Spleen (tissue), 11 donors: ENCODE measurements around the gene SLC28A3. TPM values are rescaled to one million over a fixed set of nuclear protein-coding genes. Genes with fewer than 3 reads are reported as not detected.

Experiments
- DNase-seq: peaks from one replicate; pipeline ENCODE4 v3.0.0-alpha.2; 2020
- H3K27ac ChIP-seq, 8 donors: fragments of 200-600 bp; sonication (generic) in 7 of 8; 1 replicate in 4 of 8; 2 replicates in 4 of 8; pipeline versions ENCODE4 v1.5.0 to v1.8.0; 2016 to 2021; ENCODE audit warnings: inconsistent platforms in 4 of 8, mild to moderate bottlenecking in 4 of 8, moderate library complexity in 1 of 8
- H3K27me3 ChIP-seq, 7 donors: fragments of 200-600 bp; sonication (generic) in 6 of 7; replicated peaks in 1 of 7; 1 replicate in 4 of 7; 2 replicates in 3 of 7; pipeline versions ENCODE4 v1.5.0 to v1.8.0; 2016 to 2021; ENCODE audit warnings: inconsistent platforms in 3 of 7, mild to moderate bottlenecking in 1 of 7
- H3K36me3 ChIP-seq, 6 donors: fragments of 200-600 bp; sonication (generic) in 5 of 6; 1 replicate in 4 of 6; 2 replicates in 2 of 6; pipeline versions ENCODE4 v1.5.0 to v1.8.0; 2016 to 2021; ENCODE audit warnings: inconsistent platforms in 2 of 6
- H3K4me1 ChIP-seq, 6 donors: fragments of 200-600 bp; sonication (generic) in 5 of 6; 1 replicate in 3 of 6; 2 replicates in 3 of 6; pipeline versions ENCODE4 v1.5.0 to v1.8.0; 2016 to 2021; ENCODE audit warnings: inconsistent platforms in 3 of 6
- H3K4me3 ChIP-seq, 8 donors: fragments of 200-600 bp; sonication (generic) in 7 of 8; 1 replicate in 4 of 8; 2 replicates in 4 of 8; pipeline versions ENCODE4 v1.5.0 to v1.8.0; 2016 to 2021; ENCODE audit warnings: inconsistent platforms in 4 of 8, mild to moderate bottlenecking in 4 of 8, moderate library complexity in 2 of 8
- H3K9me3 ChIP-seq, 8 donors: fragments of 200-600 bp; sonication (generic) in 7 of 8; 1 replicate in 4 of 8; 2 replicates in 4 of 8; pipeline versions ENCODE4 v1.5.0 to v1.8.0; 2016 to 2021; ENCODE audit warnings: inconsistent platforms in 4 of 8
- CTCF ChIP-seq, 11 experiments: fragments of 200-600 bp in 7 of 11; fragments of 450-650 bp in 4 of 11; sonication (generic) in 4 of 11; IDR thresholded peaks in 8 of 11; conservative IDR thresholded peaks in 3 of 11; 1 replicate in 7 of 11; 2 replicates in 4 of 11; pipeline versions ENCODE4 v1.4.0 to v1.8.0; 2016 to 2021; ENCODE audit warnings: antibody characterized with exemption in 11 of 11, inconsistent platforms in 4 of 11, mild to moderate bottlenecking in 1 of 11
- POLR2A ChIP-seq, 3 donors: fragments of 450-650 bp; IDR thresholded peaks; one replicate each; pipeline ENCODE4 v1.5.1; 2017; ENCODE audit warnings: antibody characterized with exemption in 3 of 3, mild to moderate bottlenecking in 1 of 3
- POLR2AphosphoS5 ChIP-seq, 3 donors: sonication (generic); formaldehyde crosslinking; IDR thresholded peaks; one replicate each; pipeline ENCODE4 v1.5.1; 2017; ENCODE audit warnings: antibody characterized with exemption in 3 of 3
- WGBS, 5 donors: extraction: QIAGEN DNeasy Blood & Tissue Kit in 3 of 5; methylation state at CpG; one replicate each; pipeline versions ENCODE4 v1.1.5 to v1.1.7; 2013 to 2018; 5-methylcytosine and 5-hydroxymethylcytosine counted together
- intact Hi-C: fragments of 100-400 bp; cut with DNase I; formaldehyde crosslinking; loops from one replicate; pipeline ENCODE4 v1.15.0; 2023; ENCODE audit warnings: low total_unique reads
- polyA plus RNA-seq, 3 donors: library from polyadenylated mRNA; stranded (reverse); fragments of 200-250 nt; gene quantifications; one replicate each; pipeline ENCODE4 v1.2.1, GENCODE V29; 2013
- total RNA-seq, 7 donors: library from RNA; depleted of rRNA in 3 of 7; stranded (reverse); fragments of >200 nt in 3 of 7; fragmentation: NEBNext Ultra II Directional in 4 of 7; extraction: Animal tissue kit (Norgen Biotek cat#: 25700) in 4 of 7; gene quantifications; one replicate each; pipeline versions ENCODE4 v1.1.0 to v1.2.1, GENCODE V29; 2016 to 2021
- donor health status: healthy with polysubstance abuse.
- donor health status: DM: no; HTN: no; CAD: no; lungs with moderate emphysema.
- donor health status: DM: no; HTN: no; CAD: no.
- donor health status: Bipolar disorder and iron deficiency.
- donor health status: healthy.
- donor health status: DM: no; HTN: no; CAD: no.
- donor health status: DM: yes; HTN: yes; CAD: no.

SLC28A3 gene
- total and polyA plus RNA-seq, 10 donors, result 0.06 to 1.2 (median 0.57) TPM; not detected in 1

GRCh38 chr9:84251921-84252320, 88.6 kb downstream of the SLC28A3 start:
- no peaks in the 10 kb centered on the region for H3K27me3 ChIP-seq
- H3K36me3 ChIP-seq, result no peaks in the 10 kb centered on the region
- WGBS, 5 donors, result 85 to 91% (median 87%) methylated on average over 7 of the region's 7 CpGs
- H3K27ac ChIP-seq, result no peak overlapping the region
- no peak overlapping the region for H3K4me3 ChIP-seq
- H3K4me1 ChIP-seq, result no peaks in the 10 kb centered on the region
- intact Hi-C loops, result no loop called here
- peaks cover 0 to 6% (median 0%) of the 10 kb centered on the region in 8 donors for H3K9me3 ChIP-seq
- TF ChIP-seq POLR2A (IDR thresholded peaks at IDR 0.05) (no peak), POLR2AphosphoS5 (IDR thresholded peaks at IDR 0.05) (no peak), CTCF (IDR thresholded peaks at IDR 0.05 in 8 of 11, conservative IDR thresholded peaks at IDR 0.05 in 3 of 11) (no peak)
- no peak for DNase-seq

GRCh38 chr9:84241817-84242373, 98.7 kb downstream of the SLC28A3 start:
- Histone ChIP-seq H3K27ac (no peak overlapping the region), H3K4me1 (no peaks in the 10 kb centered on the region), H3K36me3 (no peaks in the 10 kb centered on the region), H3K9me3 (no peaks in the 10 kb centered on the region), H3K27me3 (no peaks in the 10 kb centered on the region), H3K4me3 (no peak overlapping the region)
- TF ChIP-seq POLR2A (IDR thresholded peaks at IDR 0.05) (no peak), POLR2AphosphoS5 (IDR thresholded peaks at IDR 0.05) (no peak), CTCF (IDR thresholded peaks at IDR 0.05 in 8 of 11, conservative IDR thresholded peaks at IDR 0.05 in 3 of 11) (no peak)
- no peak for DNase-seq
- WGBS, 5 donors, result 65 to 84% (median 82%) methylated on average over 5 of the region's 5 CpGs
- intact Hi-C loops, result no loop called here

GRCh38 chr9:84239343-84239742, 101.2 kb downstream of the SLC28A3 start:
- 74 to 88% (median 77%) methylated on average over 2 of the region's 2 CpGs for WGBS, 5 donors
- Histone ChIP-seq H3K27me3 (no peaks in the 10 kb centered on the region), H3K9me3 (no peaks in the 10 kb centered on the region), H3K27ac (no peak overlapping the region), H3K4me3 (no peak overlapping the region), H3K4me1 (no peaks in the 10 kb centered on the region), H3K36me3 (no peaks in the 10 kb centered on the region)
- TF ChIP-seq POLR2A (IDR thresholded peaks at IDR 0.05), result no peak
- no peak for TF ChIP-seq CTCF (IDR thresholded peaks at IDR 0.05 in 8 of 11, conservative IDR thresholded peaks at IDR 0.05 in 3 of 11)
- no peak for TF ChIP-seq POLR2AphosphoS5 (IDR thresholded peaks at IDR 0.05)
- intact Hi-C loops, result loop anchor here (10.0 kb wide), 1 partner anchor 65 kb away; no protein-coding TSS in a partner anchor
- no peak for DNase-seq

GRCh38 chr9:84238652-84239051, 101.9 kb downstream of the SLC28A3 start:
- Histone ChIP-seq H3K27ac (no peak overlapping the region), H3K4me1 (no peaks in the 10 kb centered on the region), H3K9me3 (no peaks in the 10 kb centered on the region), H3K27me3 (no peaks in the 10 kb centered on the region), H3K36me3 (no peaks in the 10 kb centered on the region), H3K4me3 (no peak overlapping the region)
- WGBS, 5 donors, result 74 to 96% (median 88%) methylated on average over 4 of the region's 4 CpGs
- TF ChIP-seq POLR2A (IDR thresholded peaks at IDR 0.05) (no peak), CTCF (IDR thresholded peaks at IDR 0.05 in 8 of 11, conservative IDR thresholded peaks at IDR 0.05 in 3 of 11) (no peak), POLR2AphosphoS5 (IDR thresholded peaks at IDR 0.05) (no peak)
- intact Hi-C loops, result loop anchor here (10.0 kb wide), 1 partner anchor 64 kb away; no protein-coding TSS in a partner anchor
- no peak for DNase-seq
